ENCODE measurements around the gene TENM4. TPM values are rescaled to one million over a fixed set of nuclear protein-coding genes. Genes with fewer than 3 reads are reported as not detected.

Gene TENM4
- polyA plus RNA-seq, 1 experiment, result 0.39 TPM

GRCh38 chr11:78696177-78696576 is 744.7 kb downstream of the TENM4 start:
- POLR2A ChIA-PET, result no interaction called here
- no peaks in the 10 kb centered on the region for H3K36me3 ChIP-seq (ENCODE audit: control insufficient read depth, insufficient read depth, low read length)
- TF ChIP-seq, protein P1, sequence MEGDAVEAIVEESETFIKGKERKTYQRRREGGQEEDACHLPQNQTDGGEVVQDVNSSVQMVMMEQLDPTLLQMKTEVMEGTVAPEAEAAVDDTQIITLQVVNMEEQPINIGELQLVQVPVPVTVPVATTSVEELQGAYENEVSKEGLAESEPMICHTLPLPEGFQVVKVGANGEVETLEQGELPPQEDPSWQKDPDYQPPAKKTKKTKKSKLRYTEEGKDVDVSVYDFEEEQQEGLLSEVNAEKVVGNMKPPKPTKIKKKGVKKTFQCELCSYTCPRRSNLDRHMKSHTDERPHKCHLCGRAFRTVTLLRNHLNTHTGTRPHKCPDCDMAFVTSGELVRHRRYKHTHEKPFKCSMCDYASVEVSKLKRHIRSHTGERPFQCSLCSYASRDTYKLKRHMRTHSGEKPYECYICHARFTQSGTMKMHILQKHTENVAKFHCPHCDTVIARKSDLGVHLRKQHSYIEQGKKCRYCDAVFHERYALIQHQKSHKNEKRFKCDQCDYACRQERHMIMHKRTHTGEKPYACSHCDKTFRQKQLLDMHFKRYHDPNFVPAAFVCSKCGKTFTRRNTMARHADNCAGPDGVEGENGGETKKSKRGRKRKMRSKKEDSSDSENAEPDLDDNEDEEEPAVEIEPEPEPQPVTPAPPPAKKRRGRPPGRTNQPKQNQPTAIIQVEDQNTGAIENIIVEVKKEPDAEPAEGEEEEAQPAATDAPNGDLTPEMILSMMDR (IDR thresholded peaks at IDR 0.05; ENCODE audit: insufficient read depth, low read depth, low read length), result no peak
- DNase-seq (ENCODE audit: low read depth), result no peak
- CTCF ChIA-PET, result interaction anchor here (1.3 kb wide), 1 partner anchor 26 kb away, joined by 3 read pairs; no protein-coding TSS in a partner anchor
- H3K27me3 ChIP-seq (ENCODE audit: control insufficient read depth, insufficient read depth, low read length), result no peaks in the 10 kb centered on the region
- H3K4me3 ChIP-seq (ENCODE audit: low read depth, low read length), result no peak overlapping the region

GRCh38 chr11:78694152-78694551 is 746.7 kb downstream of the TENM4 start:
- ChIA-PET CTCF (interaction anchor here (1.3 kb wide), 1 partner anchor 47 kb away, joined by 3 read pairs; no protein-coding TSS in a partner anchor), POLR2A (no interaction called here)
- TF ChIP-seq, protein P1 (IDR thresholded peaks at IDR 0.05; ENCODE audit: insufficient read depth, low read depth, low read length), result no peak
- H3K4me3 ChIP-seq (ENCODE audit: low read depth, low read length), result no peak overlapping the region
- no peaks in the 10 kb centered on the region for H3K27me3 ChIP-seq (ENCODE audit: control insufficient read depth, insufficient read depth, low read length)
- no peaks in the 10 kb centered on the region for H3K36me3 ChIP-seq (ENCODE audit: control insufficient read depth, insufficient read depth, low read length)
- DNase-seq (ENCODE audit: low read depth), result no peak

- CTCF ChIA-PET, result no interaction called here
- Histone ChIP-seq H3K4me3 (ENCODE audit: low read depth, low read length) (no peak overlapping the region), H3K36me3 (ENCODE audit: control insufficient read depth, insufficient read depth, low read length) (no peaks in the 10 kb centered on the region), H3K27me3 (ENCODE audit: control insufficient read depth, insufficient read depth, low read length) (no peaks in the 10 kb centered on the region)
- TF ChIP-seq, protein P1 (IDR thresholded peaks at IDR 0.05; ENCODE audit: insufficient read depth, low read depth, low read length), result no peak
- POLR2A ChIA-PET, result no interaction called here
- no peak for DNase-seq (ENCODE audit: low read depth)
Observed at GRCh38 chr11:78691215-78691614, 749.6 kb downstream of the TENM4 start.

- TF ChIP-seq, protein P1 (IDR thresholded peaks at IDR 0.05; ENCODE audit: insufficient read depth, low read depth, low read length), result no peak
- POLR2A ChIA-PET, result interaction anchor here (0.6 kb wide), 1 partner anchor 15 kb away, joined by 3 read pairs; no protein-coding TSS in a partner anchor
- Histone ChIP-seq H3K36me3 (ENCODE audit: control insufficient read depth, insufficient read depth, low read length) (no peaks in the 10 kb centered on the region), H3K27me3 (ENCODE audit: control insufficient read depth, insufficient read depth, low read length) (no peaks in the 10 kb centered on the region), H3K4me3 (ENCODE audit: low read depth, low read length) (no peak overlapping the region)
- DNase-seq (ENCODE audit: low read depth), result no peak
- CTCF ChIA-PET, result interaction anchor here (1.2 to 4.6 kb wide), 2 partner anchors 13 to 45 kb away, joined by 4 to 18 read pairs; no protein-coding TSS in a partner anchor
Observed at GRCh38 chr11:78690352-78690987, 750.4 kb downstream of the TENM4 start.

GRCh38 chr11:78689585-78690153 is 751.2 kb downstream of the TENM4 start:
- POLR2A ChIA-PET, result no interaction called here
- no peak for DNase-seq (ENCODE audit: low read depth)
- Histone ChIP-seq H3K4me3 (ENCODE audit: low read depth, low read length) (no peak overlapping the region), H3K36me3 (ENCODE audit: control insufficient read depth, insufficient read depth, low read length) (no peaks in the 10 kb centered on the region), H3K27me3 (ENCODE audit: control insufficient read depth, insufficient read depth, low read length) (no peaks in the 10 kb centered on the region)
- TF ChIP-seq, protein P1 (IDR thresholded peaks at IDR 0.05; ENCODE audit: insufficient read depth, low read depth, low read length), result no peak
- CTCF ChIA-PET, result interaction anchor here (1.2 to 4.6 kb wide), 2 partner anchors 13 to 44 kb away, joined by 4 to 18 read pairs; no protein-coding TSS in a partner anchor

Measured in BJ (cell line).